Measurements from ENCODE around the gene INAFM2. TPM values are rescaled to one million over a fixed set of nuclear protein-coding genes. Genes with fewer than 3 reads are reported as not detected.

The INAFM2 gene
- total RNA-seq, 2 experiments from 2014 or later = 15.0 to 16.9 TPM

GRCh38 chr15:40346579-40347558 lies 23.4 kb downstream of the INAFM2 start:
- Mint-ChIP-seq H3K36me3 (ENCODE audit: low read depth) (no peaks in the 10 kb centered on the region), H3K4me1 (ENCODE audit: low read depth) (no peaks in the 10 kb centered on the region), H3K27ac (no peak overlapping the region), H3K4me3 (no peak overlapping the region), H3K9me3 (no peaks in the 10 kb centered on the region), H3K27me3 (no peaks in the 10 kb centered on the region)
- DNase-seq (no peak), ATAC-seq (no peak)
- POLR2A ChIA-PET = interaction anchor here (1.8 kb wide), 1 partner anchor 9 kb away, joined by 5 read pairs; no protein-coding TSS in a partner anchor
- CTCF ChIA-PET = interaction anchor here (0.9 to 5.4 kb wide), 4 partner anchors 8 to 75 kb away, joined by 3 to 71 read pairs (median 4); partner anchors contain the start of genes DISP2 and PHGR1
- intact Hi-C loops (cut with micrococcal nuclease) = no loop called here
- TF ChIP-seq, protein P1, sequence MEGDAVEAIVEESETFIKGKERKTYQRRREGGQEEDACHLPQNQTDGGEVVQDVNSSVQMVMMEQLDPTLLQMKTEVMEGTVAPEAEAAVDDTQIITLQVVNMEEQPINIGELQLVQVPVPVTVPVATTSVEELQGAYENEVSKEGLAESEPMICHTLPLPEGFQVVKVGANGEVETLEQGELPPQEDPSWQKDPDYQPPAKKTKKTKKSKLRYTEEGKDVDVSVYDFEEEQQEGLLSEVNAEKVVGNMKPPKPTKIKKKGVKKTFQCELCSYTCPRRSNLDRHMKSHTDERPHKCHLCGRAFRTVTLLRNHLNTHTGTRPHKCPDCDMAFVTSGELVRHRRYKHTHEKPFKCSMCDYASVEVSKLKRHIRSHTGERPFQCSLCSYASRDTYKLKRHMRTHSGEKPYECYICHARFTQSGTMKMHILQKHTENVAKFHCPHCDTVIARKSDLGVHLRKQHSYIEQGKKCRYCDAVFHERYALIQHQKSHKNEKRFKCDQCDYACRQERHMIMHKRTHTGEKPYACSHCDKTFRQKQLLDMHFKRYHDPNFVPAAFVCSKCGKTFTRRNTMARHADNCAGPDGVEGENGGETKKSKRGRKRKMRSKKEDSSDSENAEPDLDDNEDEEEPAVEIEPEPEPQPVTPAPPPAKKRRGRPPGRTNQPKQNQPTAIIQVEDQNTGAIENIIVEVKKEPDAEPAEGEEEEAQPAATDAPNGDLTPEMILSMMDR (IDR thresholded peaks at IDR 0.05) = no peak

- Mint-ChIP-seq H3K36me3 (ENCODE audit: low read depth) (no peaks in the 10 kb centered on the region), H3K9me3 (no peaks in the 10 kb centered on the region), H3K27me3 (no peaks in the 10 kb centered on the region), H3K4me3 (no peak overlapping the region), H3K4me1 (ENCODE audit: low read depth) (no peaks in the 10 kb centered on the region), H3K27ac (no peak overlapping the region)
- TF ChIP-seq, protein P1 (IDR thresholded peaks at IDR 0.05) = no peak
- no peak for ATAC-seq
- POLR2A ChIA-PET = no interaction called here
- intact Hi-C loops (cut with micrococcal nuclease) = no loop called here
- CTCF ChIA-PET = interaction anchor here (1.3 to 2.5 kb wide), 3 partner anchors 10 to 74 kb away, joined by 4 to 9 read pairs (median 7); no protein-coding TSS in a partner anchor
- DNase-seq = no peak
Measured at GRCh38 chr15:40347559-40348473, 24.3 kb downstream of the INAFM2 start.

DNA sequence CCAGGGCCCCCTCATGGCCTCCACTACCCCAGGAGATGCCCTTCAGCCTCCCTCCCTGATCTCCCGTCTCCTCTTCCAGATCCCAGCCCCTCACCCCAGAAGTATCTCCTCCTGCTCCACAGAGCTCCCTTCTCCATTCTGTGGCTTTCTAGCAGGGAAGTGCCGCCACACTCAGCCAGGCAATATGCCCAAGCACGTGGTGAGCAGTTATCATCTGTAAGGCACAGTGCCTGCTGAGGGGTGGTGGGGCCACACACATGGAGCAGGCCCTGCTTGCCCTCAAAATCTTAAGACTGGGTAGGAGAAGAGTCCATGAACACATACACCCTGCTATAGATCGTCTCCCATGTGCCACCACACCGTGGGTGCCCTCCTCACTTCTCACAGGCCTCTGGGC lies 25.0 kb downstream of the INAFM2 start:
- DNase-seq (no peak), ATAC-seq (no peak)
- no peaks in the 10 kb centered on the region for H3K4me1 Mint-ChIP-seq (ENCODE audit: low read depth)
- H3K9me3 Mint-ChIP-seq = no peaks in the 10 kb centered on the region
- no peak overlapping the region for H3K27ac Mint-ChIP-seq
- no peaks in the 10 kb centered on the region for H3K36me3 Mint-ChIP-seq (ENCODE audit: low read depth)
- intact Hi-C loops (cut with micrococcal nuclease) = no loop called here
- no peaks in the 10 kb centered on the region for H3K27me3 Mint-ChIP-seq
- H3K4me3 Mint-ChIP-seq = no peak overlapping the region
- CTCF ChIA-PET = interaction anchor here (1.3 to 2.5 kb wide), 3 partner anchors 10 to 73 kb away, joined by 4 to 9 read pairs (median 7); no protein-coding TSS in a partner anchor
- POLR2A ChIA-PET = no interaction called here
- TF ChIP-seq, protein P1 (IDR thresholded peaks at IDR 0.05) = no peak

DNA sequence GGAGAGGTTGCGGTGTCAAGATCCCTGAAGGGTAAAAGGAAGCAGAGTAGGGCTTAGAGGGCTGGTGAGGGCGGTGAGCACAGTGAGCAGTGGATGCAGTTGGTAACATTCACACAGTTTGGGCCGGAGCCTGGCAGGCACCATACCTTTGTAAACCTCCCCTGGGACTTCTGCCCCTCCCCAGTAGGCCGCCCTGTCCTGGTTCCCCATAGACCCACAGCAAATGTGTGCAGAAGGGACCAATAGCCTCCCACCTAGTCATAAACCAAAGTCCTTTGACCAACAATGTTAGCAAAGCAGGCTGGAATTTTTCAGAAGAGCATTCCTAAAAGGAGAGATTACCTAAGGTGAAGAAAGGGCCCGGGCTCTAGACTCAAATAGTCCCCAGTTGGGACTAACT lies 25.7 kb downstream of the INAFM2 start:
- Mint-ChIP-seq H3K36me3 (ENCODE audit: low read depth) (no peaks in the 10 kb centered on the region), H3K9me3 (no peaks in the 10 kb centered on the region), H3K27ac (no peak overlapping the region), H3K4me1 (ENCODE audit: low read depth) (no peaks in the 10 kb centered on the region), H3K4me3 (no peak overlapping the region), H3K27me3 (no peaks in the 10 kb centered on the region)
- DNase-seq = no peak
- TF ChIP-seq, protein P1 (IDR thresholded peaks at IDR 0.05) = no peak
- ATAC-seq = no peak
- CTCF ChIA-PET = interaction anchor here (1.3 to 2.5 kb wide), 3 partner anchors 11 to 72 kb away, joined by 4 to 9 read pairs (median 7); no protein-coding TSS in a partner anchor
- POLR2A ChIA-PET = interaction anchor here (0.6 kb wide), 1 partner anchor 1166 kb away, joined by 3 read pairs; no protein-coding TSS in a partner anchor
- intact Hi-C loops (cut with micrococcal nuclease) = no loop called here
